ENCODE results near the gene BAHCC1. TPM values are rescaled to one million over a fixed set of nuclear protein-coding genes. Genes with fewer than 3 reads are reported as not detected.

Gene BAHCC1
- total and polyA plus RNA-seq, 9 of the 15 experiments (the other 6 are each of a cell fraction or from before 2014, with no cell fraction given): 0.14 to 26.9 (median 5.0) TPM

DNA sequence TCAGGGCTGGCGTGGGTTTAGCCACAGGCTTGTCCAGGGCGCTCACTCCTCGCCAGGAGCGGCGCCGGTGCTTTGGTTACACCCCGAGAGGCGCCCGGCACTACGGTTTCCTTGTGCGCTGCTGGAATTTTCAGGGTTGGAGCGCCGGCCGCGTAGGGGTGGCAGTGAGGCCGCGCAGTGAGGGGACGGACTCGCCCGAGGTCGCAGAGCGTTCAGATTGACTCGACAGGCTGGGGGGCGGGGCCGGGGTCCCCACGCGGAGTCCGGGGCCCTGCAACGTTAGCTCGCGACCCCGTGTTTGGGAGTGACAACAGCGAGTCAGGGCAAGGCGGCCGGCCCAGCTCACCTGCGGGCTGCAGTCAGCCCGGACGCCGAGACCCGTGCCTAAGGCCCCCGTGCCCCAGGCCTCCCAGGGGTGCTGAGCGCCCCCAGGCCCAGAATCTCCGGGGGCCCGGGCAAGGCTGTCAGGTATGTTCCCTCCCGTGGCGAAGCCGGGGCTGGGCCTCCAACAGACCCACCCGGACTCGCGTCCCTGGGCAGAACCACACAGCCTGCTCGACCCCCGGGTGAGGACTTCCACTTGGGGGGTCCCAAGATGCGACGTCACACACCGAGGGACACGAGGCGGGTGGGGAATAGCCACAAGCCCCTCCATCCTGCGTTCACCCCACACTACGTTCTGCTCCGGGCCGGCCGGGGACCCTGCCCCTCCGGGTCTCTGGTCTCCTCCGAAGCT, 118.7 kb downstream of the BAHCC1 start (continued):
- TF ChIP-seq POLR2G (IDR thresholded peaks at IDR 0.05; ENCODE audit: low read depth, low read length): peak; percentile 10; the same call in 1 of the 2 replicates
- TF ChIP-seq ZNF766 (CRISPR knock-in tag; conservative IDR thresholded peaks at IDR 0.05): no peak
- TF ChIP-seq CBX1 (IDR thresholded peaks at IDR 0.05; ENCODE audit: low read depth): 0 out of 2 replicates have a peak, but pooled peaks have one; percentile 6
- TF ChIP-seq SETDB1 (IDR thresholded peaks at IDR 0.05; ENCODE audit: low read length): no peak
- TF ChIP-seq ZNF696 (CRISPR knock-in tag; conservative IDR thresholded peaks at IDR 0.05): no peak
- TF ChIP-seq, protein P1, sequence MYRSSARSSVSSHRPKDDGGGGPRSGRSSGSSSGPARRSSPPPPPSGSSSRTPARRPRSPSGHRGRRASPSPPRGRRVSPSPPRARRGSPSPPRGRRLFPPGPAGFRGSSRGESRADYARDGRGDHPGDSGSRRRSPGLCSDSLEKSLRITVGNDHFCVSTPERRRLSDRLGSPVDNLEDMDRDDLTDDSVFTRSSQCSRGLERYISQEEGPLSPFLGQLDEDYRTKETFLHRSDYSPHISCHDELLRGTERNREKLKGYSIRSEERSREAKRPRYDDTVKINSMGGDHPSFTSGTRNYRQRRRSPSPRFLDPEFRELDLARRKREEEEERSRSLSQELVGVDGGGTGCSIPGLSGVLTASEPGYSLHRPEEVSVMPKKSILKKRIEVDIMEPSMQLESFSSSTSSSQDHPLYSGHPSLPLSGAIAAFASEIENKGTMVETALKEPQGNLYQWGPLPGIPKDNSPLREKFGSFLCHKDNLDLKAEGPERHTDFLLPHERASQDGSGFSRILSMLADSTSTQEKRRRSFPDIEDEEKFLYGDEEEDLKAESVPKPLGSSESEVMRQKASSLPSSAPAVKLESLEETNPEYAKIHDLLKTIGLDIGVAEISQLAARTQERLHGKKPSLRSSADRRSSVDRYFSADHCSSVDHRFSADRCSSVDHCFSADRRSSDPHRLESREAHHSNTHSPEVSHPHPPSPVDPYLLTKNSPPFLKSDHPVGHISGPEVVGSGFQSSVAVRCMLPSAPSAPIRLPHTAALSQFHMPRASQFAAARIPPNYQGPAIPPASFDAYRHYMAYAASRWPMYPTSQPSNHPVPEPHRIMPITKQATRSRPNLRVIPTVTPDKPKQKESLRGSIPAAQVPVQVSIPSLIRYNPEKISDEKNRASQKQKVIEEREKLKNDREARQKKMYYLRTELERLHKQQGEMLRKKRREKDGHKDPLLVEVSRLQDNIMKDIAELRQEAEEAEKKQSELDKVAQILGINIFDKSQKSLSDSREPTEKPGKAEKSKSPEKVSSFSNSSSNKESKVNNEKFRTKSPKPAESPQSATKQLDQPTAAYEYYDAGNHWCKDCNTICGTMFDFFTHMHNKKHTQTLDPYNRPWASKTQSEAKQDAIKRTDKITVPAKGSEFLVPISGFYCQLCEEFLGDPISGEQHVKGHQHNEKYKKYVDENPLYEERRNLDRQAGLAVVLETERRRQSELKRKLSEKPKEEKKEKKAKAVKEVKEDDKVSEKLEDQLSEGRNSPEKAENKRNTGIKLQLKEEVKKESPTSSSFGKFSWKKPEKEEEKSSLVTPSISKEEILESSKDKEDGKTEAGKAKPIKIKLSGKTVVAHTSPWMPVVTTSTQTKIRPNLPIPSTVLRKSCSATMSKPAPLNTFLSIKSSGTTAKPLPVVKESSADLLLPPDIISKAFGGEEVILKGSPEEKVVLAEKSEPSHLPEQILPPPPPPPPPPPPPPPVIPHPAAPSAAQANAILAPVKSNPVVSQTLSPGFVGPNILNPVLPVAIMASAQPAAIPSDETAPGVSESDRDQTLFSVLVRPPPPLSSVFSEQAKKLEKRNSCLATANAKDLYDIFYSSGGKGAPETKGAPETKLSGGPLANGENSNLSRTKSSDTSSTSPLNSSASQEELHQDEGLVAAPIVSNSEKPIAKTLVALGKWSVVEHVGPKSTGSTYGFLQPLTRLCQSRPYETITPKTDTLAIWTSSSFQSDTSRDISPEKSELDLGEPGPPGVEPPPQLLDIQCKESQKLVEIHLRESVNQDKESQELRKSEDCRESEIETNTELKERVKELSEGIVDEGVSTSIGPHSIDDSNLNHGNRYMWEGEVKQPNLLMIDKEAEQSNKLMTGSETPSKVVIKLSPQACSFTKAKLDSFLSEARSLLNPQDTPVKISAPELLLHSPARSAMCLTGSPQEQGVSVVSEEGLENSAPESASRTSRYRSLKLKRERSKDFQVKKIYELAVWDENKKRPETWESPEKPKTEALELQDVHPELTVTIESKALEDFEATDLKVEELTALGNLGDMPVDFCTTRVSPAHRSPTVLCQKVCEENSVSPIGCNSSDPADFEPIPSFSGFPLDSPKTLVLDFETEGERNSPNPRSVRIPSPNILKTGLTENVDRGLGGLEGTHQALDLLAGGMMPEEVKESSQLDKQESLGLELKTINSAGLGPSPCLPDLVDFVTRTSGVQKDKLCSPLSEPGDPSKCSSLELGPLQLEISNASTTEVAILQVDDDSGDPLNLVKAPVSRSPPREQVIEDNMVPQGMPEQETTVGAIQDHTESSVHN (IDR thresholded peaks at IDR 0.05; ENCODE audit: borderline replicate concordance in 1 of 2, low read depth in 1 of 2): no peak
- peak; percentile 45 for TF ChIP-seq HMGN3 (IDR thresholded peaks at IDR 0.05; ENCODE audit: borderline replicate concordance, extremely low read depth, insufficient read length, low read depth, low read length)
- TF ChIP-seq, protein P2, sequence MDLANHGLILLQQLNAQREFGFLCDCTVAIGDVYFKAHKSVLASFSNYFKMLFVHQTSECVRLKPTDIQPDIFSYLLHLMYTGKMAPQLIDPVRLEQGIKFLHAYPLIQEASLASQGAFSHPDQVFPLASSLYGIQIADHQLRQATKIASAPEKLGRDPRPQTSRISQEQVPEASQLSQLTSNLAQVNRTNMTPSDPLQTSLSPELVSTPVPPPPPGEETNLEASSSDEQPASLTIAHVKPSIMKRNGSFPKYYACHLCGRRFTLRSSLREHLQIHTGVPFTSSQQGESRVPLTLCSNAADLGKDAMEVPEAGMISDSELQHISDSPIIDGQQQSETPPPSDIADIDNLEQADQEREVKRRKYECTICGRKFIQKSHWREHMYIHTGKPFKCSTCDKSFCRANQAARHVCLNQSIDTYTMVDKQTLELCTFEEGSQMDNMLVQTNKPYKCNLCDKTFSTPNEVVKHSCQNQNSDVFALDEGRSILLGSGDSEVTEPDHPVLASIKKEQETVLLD (IDR thresholded peaks at IDR 0.05): no peak
- TF ChIP-seq SAFB (IDR thresholded peaks at IDR 0.05; ENCODE audit: borderline replicate concordance, low read depth, low read length): 0 out of 2 replicates have a peak, but pooled peaks have one; percentile 28
- no peak for TF ChIP-seq PURB (CRISPR knock-in tag; IDR thresholded peaks at IDR 0.05; ENCODE audit: low read depth)
- 0 out of 4 replicates have a peak, but pooled peaks of 1 of the 2 experiments have one; percentile 12 for TF ChIP-seq FOXA3 (CRISPR knock-in tag; conservative IDR thresholded peaks at IDR 0.05 in 1 of 2, IDR thresholded peaks at IDR 0.05 in 1 of 2)
- peak; percentile 30; the same call in 1 of the 2 replicates for TF ChIP-seq ZFX (CRISPR knock-in tag; IDR thresholded peaks at IDR 0.05)
- no peak for TF ChIP-seq ZNF280A (IDR thresholded peaks at IDR 0.05; ENCODE audit: low read depth, partially characterized antibody)
